HepG2 (cell line): ENCODE data around the gene PLXND1. TPM values are rescaled to one million over a fixed set of nuclear protein-coding genes. Genes with fewer than 3 reads are reported as not detected.

ENCODE experiments used
- GRHL1 ChIP-seq: sonication (generic); formaldehyde crosslinking; conservative IDR thresholded peaks from 2 replicates; pipeline ENCODE4 v1.8.0; 2022; ENCODE audit warnings: missing genetic modification reagents
- JUN ChIP-seq: sonication (generic); formaldehyde crosslinking; IDR thresholded peaks from 2 replicates; pipeline ENCODE4 v1.4.0; 2020; ENCODE audit warnings: mild to moderate bottlenecking, missing genetic modification reagents
- KLF13 ChIP-seq: sonication (generic); formaldehyde crosslinking; IDR thresholded peaks from 2 replicates; pipeline ENCODE4 v1.4.0; 2020; ENCODE audit warnings: mild to moderate bottlenecking, missing genetic modification reagents
- MBD4 ChIP-seq: IDR thresholded peaks from 2 replicates; pipeline ENCODE4 v1.6.1; 2012; ENCODE audit warnings: low read length, inconsistent platforms, borderline replicate concordance
- NFE2L2 ChIP-seq: fragments of 150-350 bp; IDR thresholded peaks from 2 replicates; pipeline ENCODE4 v1.6.1; 2014; ENCODE audit warnings: low read length
- NFRKB ChIP-seq: fragments of 450-650 bp; IDR thresholded peaks from 2 replicates; pipeline ENCODE4 v1.6.1; 2017
- NR0B2 ChIP-seq: sonication (generic); formaldehyde crosslinking; IDR thresholded peaks from 2 replicates; pipeline ENCODE4 v1.4.0; 2020; ENCODE audit warnings: mild to moderate bottlenecking, missing genetic modification reagents
- PTBP1 ChIP-seq: fragments of 200-400 bp; formaldehyde crosslinking; IDR thresholded peaks from 2 replicates; pipeline ENCODE4 v1.6.1; 2018; ENCODE audit warnings: low read length, low read depth; ENCODE audit not compliant: poor library complexity, severe bottlenecking
- THAP7 ChIP-seq: sonication (generic); formaldehyde crosslinking; IDR thresholded peaks from 2 replicates; pipeline ENCODE4 v1.8.1; 2023; ENCODE audit warnings: mild to moderate bottlenecking, missing genetic modification reagents
- THAP8 ChIP-seq: sonication (generic); formaldehyde crosslinking; IDR thresholded peaks from 2 replicates; pipeline ENCODE4 v1.5.1; 2020; ENCODE audit warnings: missing genetic modification reagents, mild to moderate bottlenecking, borderline replicate concordance
- TRAFD1 ChIP-seq: sonication (generic); formaldehyde crosslinking; IDR thresholded peaks from 2 replicates; pipeline ENCODE4 v1.5.1; 2020; ENCODE audit warnings: missing genetic modification reagents, mild to moderate bottlenecking, borderline replicate concordance
- ZFP82 ChIP-seq: sonication (generic); formaldehyde crosslinking; IDR thresholded peaks from 2 replicates; pipeline ENCODE4 v1.5.1; 2020; ENCODE audit warnings: mild to moderate bottlenecking, missing genetic modification reagents, borderline replicate concordance
- ZFP90 ChIP-seq: sonication (generic); formaldehyde crosslinking; IDR thresholded peaks from 2 replicates; pipeline ENCODE4 v1.8.0; 2022; ENCODE audit warnings: missing genetic modification reagents, mild to moderate bottlenecking, inconsistent platforms, borderline replicate concordance
- ZNF17 ChIP-seq: sonication (generic); formaldehyde crosslinking; IDR thresholded peaks from 2 replicates; pipeline ENCODE4 v1.5.0; 2020; ENCODE audit warnings: mild to moderate bottlenecking, missing genetic modification reagents
- ZNF362 ChIP-seq: sonication (generic); formaldehyde crosslinking; IDR thresholded peaks from 2 replicates; pipeline ENCODE4 v1.4.0; 2020; ENCODE audit warnings: missing genetic modification reagents, mild to moderate bottlenecking, borderline replicate concordance
- ZNF567 ChIP-seq: sonication (generic); formaldehyde crosslinking; IDR thresholded peaks from 2 replicates; pipeline ENCODE4 v1.8.1; 2023; ENCODE audit warnings: mild to moderate bottlenecking, missing genetic modification reagents, borderline replicate concordance
- ZNF615 ChIP-seq: sonication (generic); formaldehyde crosslinking; IDR thresholded peaks from 2 replicates; pipeline ENCODE4 v1.5.0; 2020; ENCODE audit warnings: mild to moderate bottlenecking, missing genetic modification reagents, borderline replicate concordance
- ZNF660 ChIP-seq: sonication (generic); formaldehyde crosslinking; IDR thresholded peaks from 2 replicates; pipeline ENCODE4 v1.5.1; 2020; ENCODE audit warnings: mild to moderate bottlenecking, low read depth, missing genetic modification reagents, borderline replicate concordance
- ZNF713 ChIP-seq: sonication (generic); formaldehyde crosslinking; IDR thresholded peaks from 2 replicates; pipeline ENCODE4 v1.4.0; 2020; ENCODE audit warnings: mild to moderate bottlenecking, missing genetic modification reagents
- ZNF747 ChIP-seq: sonication (generic); formaldehyde crosslinking; IDR thresholded peaks from 2 replicates; pipeline ENCODE4 v1.8.1; 2023; ENCODE audit warnings: missing genetic modification reagents, mild to moderate bottlenecking, borderline replicate concordance
- ZNF790 ChIP-seq: sonication (generic); formaldehyde crosslinking; IDR thresholded peaks from 2 replicates; pipeline ENCODE4 v1.8.0; 2022; ENCODE audit warnings: missing genetic modification reagents, mild to moderate bottlenecking, borderline replicate concordance
- ZNF879 ChIP-seq: sonication (generic); formaldehyde crosslinking; IDR thresholded peaks from 2 replicates; pipeline ENCODE4 v1.8.1; 2023; ENCODE audit warnings: missing genetic modification reagents
- polyA plus RNA-seq, 8 experiments: library from polyadenylated mRNA; depleted of rRNA in 3 of 8; stranded (reverse) in 7 of 8; unstranded in 1 of 8; fragments of >200 nt; fragmentation: Illumina TruSeq in 4 of 8; extraction: Trizol in 4 of 8; gene quantifications; 2 replicates each; pipeline versions ENCODE4 v1.2.1 to v1.2.3, GENCODE V29; 2011 to 2016; ENCODE audit warnings: low read depth in 4 of 8, missing spikeins in 1 of 8, mixed read lengths in 1 of 8; ENCODE audit not compliant: insufficient read depth in 1 of 8
- total RNA-seq, 5 experiments: library from RNA; depleted of rRNA; stranded (reverse); fragments of >200 nt; fragmentation: Illumina TruSeq; extraction: Trizol; gene quantifications; 2 replicates each; pipeline ENCODE4 v1.2.3, GENCODE V29; 2016; ENCODE audit warnings: low read depth in 1 of 5

PLXND1 gene
- total and polyA plus RNA-seq, 2 of the 13 experiments (the other 11 are each of a cell fraction or from before 2014, with no cell fraction given) = 15.9 to 42.0 TPM

- TF ChIP-seq NFE2L2 = no peak
- TF ChIP-seq ZNF615 (CRISPR knock-in tag) = no peak
- no peak for TF ChIP-seq KLF13 (CRISPR knock-in tag)
- TF ChIP-seq THAP7 = no peak
- TF ChIP-seq NR0B2 (CRISPR knock-in tag) = no peak
- no peak for TF ChIP-seq ZNF790 (CRISPR knock-in tag)
- no peak for TF ChIP-seq PTBP1
- TF ChIP-seq ZNF567 = no peak
- no peak for TF ChIP-seq ZNF713 (CRISPR knock-in tag)
- no peak for TF ChIP-seq THAP8
- TF ChIP-seq ZFP90 = no peak
- TF ChIP-seq ZNF660 (CRISPR knock-in tag) = no peak
- TF ChIP-seq ZNF747 (CRISPR knock-in tag) = peak; percentile 60; the same call in 1 of the 2 replicates
- no peak for TF ChIP-seq ZNF17 (CRISPR knock-in tag)
- TF ChIP-seq GRHL1 (CRISPR knock-in tag) = no peak
- no peak for TF ChIP-seq ZNF879 (CRISPR knock-in tag)
- no peak for TF ChIP-seq NFRKB
- TF ChIP-seq MBD4 = no peak
- TF ChIP-seq JUN (CRISPR knock-in tag) = 0 out of 2 replicates have a peak, but pooled peaks have one; percentile 18
- TF ChIP-seq ZFP82 = no peak
- peak; percentile 81 for TF ChIP-seq ZNF362 (CRISPR knock-in tag)
- no peak for TF ChIP-seq TRAFD1 (CRISPR knock-in tag)
Observed at GRCh38 chr3:129594907-129595390, 11.5 kb downstream of the PLXND1 start (continued).
